Large intestine (tissue), 3 donors: Measurements from ENCODE around the gene CTPS1. TPM values are rescaled to one million over a fixed set of nuclear protein-coding genes. Genes with fewer than 3 reads are reported as not detected.
A peak's percentile ranks its signal among the peaks of the same experiment; 100 is the strongest.

ENCODE experiments used
- DNase-seq, 2 donors: peaks; one replicate each; pipeline versions ENCODE4 v3.0.0 to v3.0.0-alpha.2; 2013
- H3K27ac ChIP-seq: one replicate; pipeline ENCODE4 v1.5.1; 2013; ENCODE audit warnings: low read length
- H3K27me3 ChIP-seq: 2 replicates; pipeline ENCODE4 v1.6.1; 2013; ENCODE audit warnings: low read length; ENCODE audit not compliant: control insufficient read depth, insufficient read depth
- H3K36me3 ChIP-seq: 2 replicates; pipeline ENCODE4 v1.6.1; 2013; ENCODE audit warnings: low read length; ENCODE audit not compliant: control insufficient read depth, insufficient read depth
- H3K4me1 ChIP-seq: one replicate; pipeline ENCODE4 v1.6.1; 2013; ENCODE audit warnings: low read length; ENCODE audit not compliant: control insufficient read depth, insufficient read depth
- H3K4me3 ChIP-seq: one replicate; pipeline ENCODE4 v1.5.1; 2013; ENCODE audit warnings: low read length
- H3K9me3 ChIP-seq: one replicate; pipeline ENCODE4 v1.6.1; 2013; ENCODE audit warnings: mild to moderate bottlenecking, low read depth, low read length, moderate library complexity; ENCODE audit not compliant: control insufficient read depth
- WGBS: methylation state at CpG from one replicate; pipeline ENCODE4 v1.1.5; 2013; ENCODE audit warnings: low lambda C conversion rate; ENCODE audit not compliant: insufficient coverage; 5-methylcytosine and 5-hydroxymethylcytosine counted together
- polyA plus RNA-seq: library from polyadenylated mRNA; unstranded; fragments of 120-200 nt; gene quantifications from one replicate; pipeline ENCODE4 v1.2.1, GENCODE V29; 2013

CTPS1 gene
- polyA plus RNA-seq, 1 donor = 31.2 TPM

DNA sequence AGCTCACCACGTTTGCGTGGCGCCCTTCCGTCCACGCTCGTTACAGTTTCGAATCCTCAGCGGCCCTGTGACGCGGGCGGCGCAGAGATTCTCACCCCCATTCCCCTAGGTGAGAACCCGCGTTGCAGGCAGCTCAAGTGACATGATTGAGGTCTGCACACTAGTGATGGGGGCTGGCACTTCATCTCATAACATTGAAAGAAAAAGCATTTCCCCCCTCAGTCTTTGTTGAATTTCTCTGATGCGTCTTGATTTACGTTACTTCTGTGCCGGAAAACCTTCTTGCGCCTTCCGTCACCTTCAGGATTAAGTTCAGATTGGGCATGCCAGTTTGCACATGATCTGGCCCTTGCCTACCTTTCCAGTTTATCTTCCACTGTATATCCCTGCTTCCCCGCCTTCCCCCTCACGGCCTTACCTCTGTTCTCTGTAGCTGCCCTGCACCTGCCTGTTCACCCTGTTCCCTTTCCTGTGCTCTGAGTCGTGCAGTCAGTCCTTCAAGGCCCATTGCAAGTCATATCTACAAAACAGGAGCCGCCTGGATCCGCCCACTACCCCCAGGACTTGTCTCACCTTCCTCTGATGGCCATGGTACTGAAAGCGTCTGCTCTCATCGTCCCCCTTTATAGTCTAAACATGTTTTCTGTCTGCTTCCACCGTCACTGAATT, 1.1 kb downstream of the CTPS1 start:
- WGBS = 22% methylated on average over 8 of the region's 27 CpGs
- peaks cover 8% of the 10 kb centered on the region for H3K36me3 ChIP-seq
- H3K27ac ChIP-seq = peak overlapping the region; percentile 12
- H3K4me1 ChIP-seq = peaks cover 30% of the 10 kb centered on the region
- H3K9me3 ChIP-seq = no peaks in the 10 kb centered on the region
- peak overlapping the region; percentile 57 for H3K4me3 ChIP-seq
- peak in 1 of 2 donors; percentile 51 for DNase-seq
- H3K27me3 ChIP-seq = no peaks in the 10 kb centered on the region

DNA sequence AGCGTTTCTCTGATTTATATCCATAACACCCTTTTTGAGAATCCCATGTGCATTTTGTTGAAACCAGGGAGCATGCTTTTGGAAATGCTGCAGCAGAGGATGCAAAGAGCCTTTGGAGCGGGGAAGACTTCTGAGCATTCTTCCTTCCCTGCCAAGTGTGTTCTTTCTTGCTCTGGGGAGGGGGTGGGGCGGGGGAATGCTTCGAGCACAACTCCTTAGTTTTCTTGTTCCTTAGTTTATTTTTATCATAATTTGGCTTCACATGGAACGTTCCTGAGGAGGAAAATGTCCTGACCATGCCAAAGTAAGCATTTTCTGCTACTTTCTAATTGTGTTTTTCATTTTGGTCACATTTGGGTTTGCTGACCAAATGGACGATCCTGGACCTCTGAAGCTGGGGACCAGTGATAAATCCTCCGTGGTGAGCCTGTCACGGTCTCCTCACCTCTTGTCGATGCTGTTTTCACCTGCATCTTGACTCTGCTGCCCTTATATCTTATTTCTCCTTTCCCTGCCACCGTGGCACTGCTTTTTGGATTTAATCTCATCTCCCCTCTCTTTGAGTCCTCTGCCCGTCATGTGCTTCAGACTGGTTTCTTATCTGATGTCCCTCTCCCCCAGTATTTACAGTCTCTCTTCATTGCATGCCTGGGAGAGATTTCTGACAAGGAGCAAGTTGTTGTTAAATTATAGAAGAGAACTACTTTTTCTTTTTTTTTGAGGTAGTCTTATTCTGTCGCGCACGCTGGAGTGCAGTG, 2.4 kb downstream of the CTPS1 start:
- H3K4me3 ChIP-seq = no peak overlapping the region

DNA sequence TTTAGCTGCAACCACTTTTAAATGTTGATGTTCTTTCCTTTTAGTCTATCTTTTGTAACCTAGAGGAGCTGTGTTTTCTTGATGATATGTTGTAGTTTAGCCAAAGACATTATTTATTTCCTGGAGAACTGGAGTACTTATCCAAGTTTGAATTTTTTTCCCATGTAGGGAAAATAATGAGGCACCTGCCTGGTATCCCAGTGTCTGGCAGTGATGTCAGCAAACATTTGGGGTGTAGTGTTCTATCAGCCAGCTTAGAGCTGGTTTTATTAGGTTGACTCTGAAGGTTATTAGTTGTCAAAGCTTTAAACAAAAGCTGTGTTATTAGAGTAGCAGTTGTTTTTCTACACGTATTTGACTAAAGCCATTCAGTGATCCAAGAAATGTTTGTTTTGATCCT, 3.2 kb downstream of the CTPS1 start:
- WGBS = 40% methylated on average over 1 of the region's 1 CpG
- H3K4me3 ChIP-seq = no peak overlapping the region
- no peak overlapping the region for H3K27ac ChIP-seq
- peaks cover 8% of the 10 kb centered on the region for H3K36me3 ChIP-seq
- no peak for DNase-seq
- H3K4me1 ChIP-seq = peaks cover 50% of the 10 kb centered on the region
- no peaks in the 10 kb centered on the region for H3K9me3 ChIP-seq
- no peaks in the 10 kb centered on the region for H3K27me3 ChIP-seq

More for the DNA sequence above, 2.4 kb downstream of the CTPS1 start:
- no peak for DNase-seq
- no peaks in the 10 kb centered on the region for H3K27me3 ChIP-seq
- peak overlapping the region; percentile 14 for H3K27ac ChIP-seq
- H3K9me3 ChIP-seq = no peaks in the 10 kb centered on the region
- WGBS = 48% methylated on average over 3 of the region's 14 CpGs
- H3K4me1 ChIP-seq = peaks cover 43% of the 10 kb centered on the region
- H3K36me3 ChIP-seq = peaks cover 8% of the 10 kb centered on the region

DNA sequence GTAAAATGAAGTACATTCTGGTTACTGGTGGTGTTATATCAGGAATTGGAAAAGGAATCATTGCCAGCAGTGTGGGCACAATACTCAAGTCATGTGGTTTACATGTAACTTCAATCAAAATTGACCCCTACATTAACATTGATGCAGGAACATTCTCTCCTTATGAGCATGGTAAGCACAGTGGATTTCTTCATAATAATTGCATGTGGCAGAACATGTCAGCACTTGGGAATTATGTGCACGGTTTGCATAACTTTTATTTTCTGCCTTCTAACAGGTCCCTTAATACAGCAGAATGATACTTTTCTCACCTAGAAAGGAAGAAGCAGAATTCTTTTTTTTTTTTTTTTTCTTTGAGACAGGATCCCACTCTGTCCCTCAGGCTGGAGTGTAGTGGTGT, 3.8 kb downstream of the CTPS1 start:
- H3K36me3 ChIP-seq = peaks cover 8% of the 10 kb centered on the region
- no peaks in the 10 kb centered on the region for H3K27me3 ChIP-seq
- no peak overlapping the region for H3K4me3 ChIP-seq
- no peak overlapping the region for H3K27ac ChIP-seq
- no CpG with 5 or more reads among the region's 1 CpG for WGBS
- H3K4me1 ChIP-seq = peaks cover 53% of the 10 kb centered on the region
- no peaks in the 10 kb centered on the region for H3K9me3 ChIP-seq
- DNase-seq = no peak

GRCh38 chr1:40984066-40984465, 4.6 kb downstream of the CTPS1 start:
- 80% methylated on average over 1 of the region's 2 CpGs for WGBS
- H3K36me3 ChIP-seq = peaks cover 12% of the 10 kb centered on the region
- H3K4me1 ChIP-seq = peaks cover 59% of the 10 kb centered on the region
- DNase-seq = no peak
- peak overlapping the region; percentile 64 for H3K27ac ChIP-seq
- no peaks in the 10 kb centered on the region for H3K27me3 ChIP-seq
- no peak overlapping the region for H3K4me3 ChIP-seq
- H3K9me3 ChIP-seq = no peaks in the 10 kb centered on the region

DNA sequence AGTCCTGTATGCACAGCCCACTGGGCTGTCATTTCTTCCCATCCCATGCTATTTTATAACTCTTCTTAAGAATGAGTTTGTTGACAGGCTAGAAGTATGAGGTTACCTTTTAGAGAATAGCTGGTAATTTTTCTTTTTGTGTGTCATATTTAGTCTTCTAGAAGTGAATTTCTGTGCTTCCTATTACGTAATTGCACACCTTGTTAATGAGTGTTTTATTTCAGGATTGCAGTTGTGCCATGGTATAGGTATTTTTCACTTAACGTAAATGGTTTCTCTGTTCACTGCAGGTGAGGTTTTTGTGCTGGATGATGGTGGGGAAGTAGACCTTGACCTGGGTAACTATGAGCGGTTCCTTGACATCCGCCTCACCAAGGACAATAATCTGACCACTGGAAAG, 5.0 kb downstream of the CTPS1 start:
- peak in 1 of 2 donors; percentile 62 for DNase-seq
- no peaks in the 10 kb centered on the region for H3K9me3 ChIP-seq
- H3K27me3 ChIP-seq = no peaks in the 10 kb centered on the region
- H3K27ac ChIP-seq = peak overlapping the region; percentile 64
- no peak overlapping the region for H3K4me3 ChIP-seq
- 35% methylated on average over 2 of the region's 4 CpGs for WGBS
- peaks cover 16% of the 10 kb centered on the region for H3K36me3 ChIP-seq
- H3K4me1 ChIP-seq = peaks cover 63% of the 10 kb centered on the region

GRCh38 chr1:40985161-40985560, 5.7 kb downstream of the CTPS1 start:
- no peak for DNase-seq
- peaks cover 63% of the 10 kb centered on the region for H3K4me1 ChIP-seq
- H3K9me3 ChIP-seq = no peaks in the 10 kb centered on the region
- no CpG with 5 or more reads among the region's 5 CpGs for WGBS
- no peak overlapping the region for H3K4me3 ChIP-seq
- no peaks in the 10 kb centered on the region for H3K27me3 ChIP-seq
- peak overlapping the region; percentile 64 for H3K27ac ChIP-seq
- peaks cover 21% of the 10 kb centered on the region for H3K36me3 ChIP-seq

DNA sequence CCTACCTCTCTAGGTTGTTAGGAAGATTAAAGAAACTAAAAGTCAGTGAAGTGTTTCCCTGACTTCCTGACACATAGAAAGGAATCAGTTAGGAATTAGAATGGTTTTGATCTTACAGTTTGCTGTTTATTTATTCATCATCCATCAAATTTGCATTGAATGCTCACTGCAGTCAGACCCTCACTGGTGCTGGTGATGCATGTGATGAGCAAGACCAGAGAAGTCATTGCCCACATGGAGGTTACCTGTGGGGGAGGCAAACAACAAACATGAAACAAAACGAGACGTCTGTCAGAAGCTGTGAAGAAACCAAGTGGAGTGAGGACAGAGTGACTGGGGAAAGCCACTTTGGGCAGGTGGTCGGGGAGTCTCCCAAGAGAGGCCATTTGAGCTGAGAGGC, 6.4 kb downstream of the CTPS1 start:
- peaks cover 21% of the 10 kb centered on the region for H3K36me3 ChIP-seq
- H3K4me1 ChIP-seq = peaks cover 56% of the 10 kb centered on the region
- WGBS = no CpG with 5 or more reads among the region's 3 CpGs

DNA sequence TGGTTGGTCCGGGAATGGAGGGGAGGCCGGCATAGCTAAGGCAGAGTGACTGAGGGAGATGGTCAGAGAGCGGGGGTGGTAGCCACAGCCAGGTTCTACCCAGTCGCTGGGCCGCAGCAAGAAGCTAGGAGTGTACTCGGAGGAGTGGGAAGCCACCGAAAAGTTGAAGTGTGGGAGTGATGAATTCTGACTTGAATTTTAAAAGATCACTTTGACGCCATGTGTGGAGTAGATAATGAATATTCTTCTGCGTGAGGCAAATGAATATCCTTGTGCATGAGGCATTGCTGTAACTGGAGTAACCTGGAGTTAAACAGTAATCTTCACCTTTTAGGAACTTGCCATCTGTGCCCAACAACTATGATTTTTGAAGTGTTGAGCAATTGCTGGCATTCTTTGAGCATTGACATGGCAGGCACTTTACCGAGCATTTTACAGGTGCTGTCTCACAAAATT, 6.9 kb downstream of the CTPS1 start:
- Histone ChIP-seq H3K9me3 (no peaks in the 10 kb centered on the region), H3K27ac (peak overlapping the region; percentile 64), H3K27me3 (no peaks in the 10 kb centered on the region), H3K4me3 (no peak overlapping the region), H3K4me1 (peaks cover 51% of the 10 kb centered on the region), H3K36me3 (peaks cover 22% of the 10 kb centered on the region)
- no peak for DNase-seq
- 91% methylated on average over 4 of the region's 10 CpGs for WGBS

More for the DNA sequence above, 6.4 kb downstream of the CTPS1 start:
- Histone ChIP-seq H3K9me3 (no peaks in the 10 kb centered on the region), H3K27me3 (no peaks in the 10 kb centered on the region), H3K27ac (peak overlapping the region; percentile 64), H3K4me3 (no peak overlapping the region)
- DNase-seq = no peak

DNA sequence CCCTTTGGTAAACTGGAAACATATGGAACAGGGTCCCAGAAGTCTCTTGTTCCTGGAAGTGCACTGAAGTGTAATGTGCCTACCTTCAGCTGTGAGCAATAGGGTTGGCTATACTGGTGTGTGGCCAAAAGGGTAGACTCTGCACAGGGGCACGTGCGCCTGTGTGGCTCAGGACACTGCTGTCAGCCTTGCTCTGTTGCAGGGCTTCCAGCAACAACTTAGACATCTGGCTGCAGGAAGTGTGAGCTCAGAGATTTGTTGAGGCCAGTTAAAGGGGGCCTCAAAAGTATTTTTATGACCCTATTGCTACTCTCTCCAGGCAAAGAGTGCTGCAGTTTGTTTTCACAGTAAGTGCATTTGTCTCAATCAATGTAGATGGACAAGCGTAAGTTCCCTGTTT, 7.5 kb downstream of the CTPS1 start:
- WGBS = no CpG with 5 or more reads among the region's 3 CpGs
- peaks cover 45% of the 10 kb centered on the region for H3K4me1 ChIP-seq
- H3K4me3 ChIP-seq = no peak overlapping the region
- DNase-seq = peak; percentile 68 to 89
- H3K27me3 ChIP-seq = no peaks in the 10 kb centered on the region
- H3K36me3 ChIP-seq = peaks cover 27% of the 10 kb centered on the region
- peak overlapping the region; percentile 64 for H3K27ac ChIP-seq
- no peaks in the 10 kb centered on the region for H3K9me3 ChIP-seq
